Measurements from ENCODE around the gene CCNB3. TPM values are rescaled to one million over a fixed set of nuclear protein-coding genes. Genes with fewer than 3 reads are reported as not detected.

CCNB3 gene, protein sequence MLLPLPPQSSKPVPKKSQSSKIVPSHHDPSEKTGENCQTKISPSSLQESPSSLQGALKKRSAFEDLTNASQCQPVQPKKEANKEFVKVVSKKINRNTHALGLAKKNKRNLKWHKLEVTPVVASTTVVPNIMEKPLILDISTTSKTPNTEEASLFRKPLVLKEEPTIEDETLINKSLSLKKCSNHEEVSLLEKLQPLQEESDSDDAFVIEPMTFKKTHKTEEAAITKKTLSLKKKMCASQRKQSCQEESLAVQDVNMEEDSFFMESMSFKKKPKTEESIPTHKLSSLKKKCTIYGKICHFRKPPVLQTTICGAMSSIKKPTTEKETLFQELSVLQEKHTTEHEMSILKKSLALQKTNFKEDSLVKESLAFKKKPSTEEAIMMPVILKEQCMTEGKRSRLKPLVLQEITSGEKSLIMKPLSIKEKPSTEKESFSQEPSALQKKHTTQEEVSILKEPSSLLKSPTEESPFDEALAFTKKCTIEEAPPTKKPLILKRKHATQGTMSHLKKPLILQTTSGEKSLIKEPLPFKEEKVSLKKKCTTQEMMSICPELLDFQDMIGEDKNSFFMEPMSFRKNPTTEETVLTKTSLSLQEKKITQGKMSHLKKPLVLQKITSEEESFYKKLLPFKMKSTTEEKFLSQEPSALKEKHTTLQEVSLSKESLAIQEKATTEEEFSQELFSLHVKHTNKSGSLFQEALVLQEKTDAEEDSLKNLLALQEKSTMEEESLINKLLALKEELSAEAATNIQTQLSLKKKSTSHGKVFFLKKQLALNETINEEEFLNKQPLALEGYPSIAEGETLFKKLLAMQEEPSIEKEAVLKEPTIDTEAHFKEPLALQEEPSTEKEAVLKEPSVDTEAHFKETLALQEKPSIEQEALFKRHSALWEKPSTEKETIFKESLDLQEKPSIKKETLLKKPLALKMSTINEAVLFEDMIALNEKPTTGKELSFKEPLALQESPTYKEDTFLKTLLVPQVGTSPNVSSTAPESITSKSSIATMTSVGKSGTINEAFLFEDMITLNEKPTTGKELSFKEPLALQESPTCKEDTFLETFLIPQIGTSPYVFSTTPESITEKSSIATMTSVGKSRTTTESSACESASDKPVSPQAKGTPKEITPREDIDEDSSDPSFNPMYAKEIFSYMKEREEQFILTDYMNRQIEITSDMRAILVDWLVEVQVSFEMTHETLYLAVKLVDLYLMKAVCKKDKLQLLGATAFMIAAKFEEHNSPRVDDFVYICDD (N-terminal part only)
- total RNA-seq = 0.07 and 0.65 TPM in 2 replicates

GRCh38 chrX:50204364-50204899 lies at the start of gene CCNB3:
Gene CCNB3 (plus strand): TSS chrX:50204765. CDS start chrX:50285164, 80,399 bp downstream.

GRCh38 chrX:50200907-50201306 lies 3.7 kb upstream of the CCNB3 start, which contains the start of gene AKAP4:
Gene AKAP4 (minus strand): TSS chrX:50201007. CDS start chrX:50200889, 118 bp downstream.

Other genes with a start within 250 kb of the CCNB3 start
- gene AKAP4, start 3.8 kb upstream of the CCNB3 start, total RNA-seq = not detected in 2 replicates